HEK293 (cell line): Measurements from ENCODE around the gene AMOTL1.

Experiments used
- CTCF ChIP-seq: fragments of 450-650 bp; formaldehyde crosslinking; IDR thresholded peaks from 2 replicates; pipeline ENCODE4 v1.5.1; 2016; ENCODE audit warnings: missing biosample characterization, missing genetic modification characterization
- GLIS1 ChIP-seq: fragments of 450-650 bp; formaldehyde crosslinking; IDR thresholded peaks from 2 replicates; pipeline ENCODE4 v1.5.1; 2016; ENCODE audit warnings: missing biosample characterization, missing genetic modification characterization
- OSR2 ChIP-seq: fragments of 450-650 bp; formaldehyde crosslinking; IDR thresholded peaks from 2 replicates; pipeline ENCODE4 v1.5.1; 2016; ENCODE audit warnings: missing biosample characterization, missing genetic modification characterization
- TCF7L2 ChIP-seq: IDR thresholded peaks from 2 replicates; pipeline ENCODE4 v1.6.1; 2011; ENCODE audit warnings: low read depth, mild to moderate bottlenecking, inconsistent platforms, low read length, moderate library complexity, borderline replicate concordance
- YY1 ChIP-seq: fragments of 450-650 bp; formaldehyde crosslinking; IDR thresholded peaks from 2 replicates; pipeline ENCODE4 v1.5.1; 2018; ENCODE audit warnings: missing biosample characterization, missing genetic modification characterization
- ZBTB7A ChIP-seq: fragments of 450-650 bp; formaldehyde crosslinking; IDR thresholded peaks from 2 replicates; pipeline ENCODE4 v1.5.1; 2016; ENCODE audit warnings: low read depth, missing biosample characterization, missing genetic modification characterization
- ZNF223 ChIP-seq: fragments of 450-650 bp; formaldehyde crosslinking; IDR thresholded peaks from 2 replicates; pipeline ENCODE4 v1.5.1; 2016; ENCODE audit warnings: missing biosample characterization, missing genetic modification characterization
- ZNF24 ChIP-seq: fragments of 450-650 bp; formaldehyde crosslinking; IDR thresholded peaks from 2 replicates; pipeline ENCODE4 v1.5.1; 2016; ENCODE audit warnings: missing biosample characterization, missing genetic modification characterization
- ZNF76 ChIP-seq: fragments of 450-650 bp; formaldehyde crosslinking; IDR thresholded peaks from 2 replicates; pipeline ENCODE4; 2016; ENCODE audit warnings: low read depth, missing biosample characterization, missing genetic modification characterization, borderline replicate concordance

- TF ChIP-seq CTCF (tag by site-specific recombination) (no peak), OSR2 (tag by site-specific recombination) (no peak), ZNF24 (no peak), GLIS1 (no peak), ZNF76 (tag by site-specific recombination) (no peak), TCF7L2 (no peak), YY1 (tag by site-specific recombination) (no peak), ZNF223 (tag by site-specific recombination) (no peak), ZBTB7A (no peak)
These were observed 41.1 kb downstream of the AMOTL1 start for GRCh38 chr11:94809251-94809650.
